CD4-positive, alpha-beta T cell treated with Interleukin-2 at 100 ng/mL for 4 hours (primary cell): Measurements from ENCODE around the gene CCDC138.

Experiments used
- DNase-seq: peaks from one replicate; pipeline ENCODE4 v3.0.0-alpha.2; 2020; ENCODE audit warnings: low spot score

The CCDC138 gene

GRCh38 chr2:108918941-108919341, 132.4 kb downstream of the CCDC138 start:
- DNase-seq, result no peak

DNA sequence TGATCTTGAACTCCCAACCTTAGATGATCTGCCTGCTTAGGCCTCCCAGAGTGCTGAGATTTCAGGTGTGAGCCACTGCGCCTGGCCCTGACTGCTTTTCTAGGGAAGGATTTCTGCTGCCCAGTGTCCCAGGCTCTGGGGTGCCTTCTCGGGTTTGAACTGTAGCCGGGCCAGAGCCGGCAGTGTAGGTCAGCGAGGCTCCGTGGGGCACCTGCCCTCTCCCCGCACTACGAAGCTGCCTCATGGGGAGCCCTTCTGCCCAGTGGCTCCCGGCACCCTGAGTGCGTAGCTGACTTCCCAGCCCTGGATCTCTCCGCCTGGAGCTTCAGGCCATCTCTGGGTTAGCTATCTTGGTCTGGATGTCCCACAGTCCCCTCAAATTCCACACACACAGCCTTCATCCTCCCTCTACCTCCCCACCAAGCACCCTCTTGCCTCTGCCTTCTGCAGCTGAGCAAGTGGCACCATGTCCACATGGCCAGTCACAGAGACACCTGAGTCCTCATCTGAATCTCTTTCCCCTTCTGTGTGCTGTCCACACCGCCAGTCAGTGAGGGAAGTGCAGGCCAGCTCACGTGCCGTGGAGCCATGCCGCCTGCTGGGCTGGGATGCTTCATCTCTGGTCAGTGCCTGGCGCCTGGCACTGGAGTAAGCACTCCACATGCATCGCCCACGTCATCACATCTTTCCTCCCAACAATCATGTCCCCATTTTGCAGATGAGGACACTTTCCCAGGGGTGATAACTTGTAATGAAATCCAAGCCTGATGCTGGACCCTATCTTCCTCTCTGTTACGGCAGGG, 133.2 kb downstream of the CCDC138 start:
- DNase-seq, result no peak

DNA sequence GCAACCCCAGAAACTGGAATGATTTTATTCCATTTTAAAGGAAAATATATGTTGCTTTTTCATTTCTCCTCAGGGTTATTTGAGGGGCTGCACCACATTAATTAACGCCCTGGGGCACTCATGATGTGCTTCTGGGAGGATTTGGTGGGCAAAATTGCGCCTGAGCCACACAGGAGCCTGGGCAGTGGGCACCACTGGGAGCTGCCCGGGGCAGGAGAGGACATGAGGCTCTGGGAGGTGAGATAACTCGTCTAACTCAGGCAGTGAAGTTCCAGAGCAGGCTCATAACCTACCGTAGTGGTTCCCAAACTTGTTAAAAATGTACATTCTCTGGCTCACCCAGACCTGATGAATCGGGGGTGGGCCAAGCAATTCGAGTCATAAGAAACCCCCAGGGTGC, 134.1 kb downstream of the CCDC138 start:
- no peak for DNase-seq

DNA sequence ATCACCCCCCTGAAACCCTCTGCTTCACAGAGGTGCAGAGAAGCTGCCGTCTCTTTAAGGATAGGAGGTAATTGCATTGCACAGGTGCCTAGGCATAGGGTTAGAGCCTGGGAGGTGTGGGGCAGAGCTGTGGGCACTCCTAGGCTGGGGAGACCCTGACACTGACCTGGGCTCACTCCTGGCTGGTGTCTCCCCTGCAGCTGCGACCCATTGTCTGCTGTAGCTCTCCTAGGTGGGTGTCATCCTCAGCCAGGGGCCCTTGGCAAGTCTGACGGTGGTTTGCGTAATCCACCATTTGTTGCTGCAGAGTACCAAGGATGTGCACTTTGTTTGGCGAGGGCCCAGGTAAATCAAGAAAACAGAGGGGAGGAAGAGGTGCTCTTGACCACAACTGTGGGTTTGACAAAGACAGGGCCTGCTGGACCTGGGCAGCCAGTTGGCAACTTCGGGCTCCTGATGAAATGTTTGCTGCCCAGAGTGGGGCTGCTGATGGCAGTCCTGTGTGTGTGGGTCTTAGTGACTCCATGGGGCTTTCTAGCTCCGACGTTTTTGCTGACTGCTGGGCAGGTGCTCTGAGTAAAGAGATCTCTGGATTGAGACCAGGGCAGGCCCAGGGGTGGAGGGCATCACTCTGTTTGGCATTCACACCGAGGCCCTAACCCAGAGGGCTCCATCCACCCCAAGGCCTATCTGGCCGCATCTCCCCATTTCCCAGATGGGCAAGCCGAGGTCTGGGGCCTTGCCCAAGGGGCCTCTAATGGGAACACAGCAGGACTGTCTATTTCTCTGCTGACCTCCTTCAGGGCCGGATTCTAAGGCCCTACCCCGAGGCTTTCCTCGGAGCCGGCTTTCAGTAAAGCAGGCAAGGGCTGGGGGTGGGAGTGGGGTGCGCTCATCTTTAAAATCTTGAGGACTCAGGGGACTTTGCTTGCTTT, 134.8 kb downstream of the CCDC138 start:
- DNase-seq, result no peak

GRCh38 chr2:108922141-108922915, 135.8 kb downstream of the CCDC138 start:
- DNase-seq, result no peak

GRCh38 chr2:108923019-108923700, 136.6 kb downstream of the CCDC138 start:
- no peak for DNase-seq

- DNase-seq, result no peak
These were observed 137.4 kb downstream of the CCDC138 start for GRCh38 chr2:108923736-108924579.

DNA sequence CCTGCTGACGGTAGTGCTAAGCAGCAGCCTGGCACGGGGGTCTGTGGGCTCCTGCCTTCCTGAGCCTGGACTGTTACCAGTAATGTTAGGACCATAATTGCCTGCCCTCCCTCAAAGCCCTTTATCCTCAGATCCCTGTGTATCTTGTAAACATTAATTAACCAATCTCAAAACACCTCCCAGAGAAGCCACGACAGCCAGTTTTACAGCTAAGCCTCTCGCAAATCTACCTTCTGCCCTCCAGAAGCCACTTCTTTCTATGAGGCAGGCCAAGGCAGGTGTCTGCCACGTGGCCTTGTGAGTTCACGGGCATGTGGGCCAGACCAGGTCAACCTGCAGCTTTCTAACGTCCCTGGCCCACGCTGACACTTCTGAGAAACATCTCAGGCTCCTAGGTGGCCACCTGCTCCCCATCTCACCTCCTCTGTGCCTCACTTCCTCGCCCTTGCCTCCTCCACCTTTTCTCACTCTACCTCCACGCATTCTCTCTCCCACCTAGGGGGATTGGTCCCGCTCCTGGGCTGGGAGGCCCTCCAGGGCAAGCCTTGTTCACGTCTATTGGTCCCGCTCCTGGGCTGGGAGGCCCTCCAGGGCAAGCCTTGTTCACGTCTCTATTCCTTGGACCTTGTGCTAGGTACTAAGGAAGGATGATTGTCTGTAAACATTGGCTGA, 138.1 kb downstream of the CCDC138 start:
- DNase-seq, result no peak

DNA sequence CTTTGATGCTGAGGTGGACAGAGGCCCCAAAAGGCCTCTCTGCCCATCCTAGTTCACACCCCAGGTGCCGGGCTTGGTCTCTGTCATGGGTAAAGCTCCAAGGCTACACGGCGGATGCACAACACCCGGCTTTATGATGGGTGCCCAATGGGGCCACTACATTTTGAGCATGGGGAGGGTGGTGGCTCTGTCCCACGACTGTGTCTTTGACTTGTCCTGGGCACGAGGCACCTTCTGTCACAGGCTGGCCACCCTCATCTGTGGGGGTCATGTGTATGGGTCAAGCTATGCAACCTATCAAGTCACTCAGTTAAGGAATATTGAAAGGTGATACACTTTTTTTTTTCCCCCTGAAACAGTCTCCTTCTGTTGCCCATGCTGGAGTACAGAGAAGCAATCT, 138.7 kb downstream of the CCDC138 start:
- no peak for DNase-seq

- DNase-seq, result no peak
These were observed 139.2 kb downstream of the CCDC138 start for GRCh38 chr2:108925735-108926134.
